HepG2 (cell line): ENCODE results near the gene ANKS1B. TPM values are rescaled to one million over a fixed set of nuclear protein-coding genes. Genes with fewer than 3 reads are reported as not detected.

Source experiments
- ATAC-seq: fragments of 200-7000 bp; cut with Tn5 transposase; 3 replicates; pipeline ENCODE4 v1.9.1; 2020; ENCODE audit warnings: mild to moderate bottlenecking, moderate library complexity
- BruUV-seq: library from RNA; stranded (reverse); fragments of 400-500 nt; replicated peaks from 2 replicates; lab custom pipeline; 2021; lab: Mats Ljungman, UMichigan
- CTCF ChIA-PET: fragments of 300-600 bp; formaldehyde crosslinking; extraction: SDS; loops from one replicate; lab custom pipeline; 2021; ENCODE audit warnings: low total read pairs, inconsistent platforms, low intra/inter-chr PET ratio; lab: Yijun Ruan, JAX
- POLR2A ChIA-PET: fragments of 350-600 bp; sonication (Branson Sonifier 250); formaldehyde crosslinking; loops from one replicate; lab custom pipeline; 2020; ENCODE audit warnings: antibody characterized with exemption, inconsistent platforms; lab: Yijun Ruan, JAX
- DNase-seq: peaks from one replicate; pipeline ENCODE4 v3.0.0-alpha.2; 2015; ENCODE audit warnings: low spot score
- FAIRE-seq: peaks from 3 replicates; lab custom pipeline; 2011; peaks lifted over from hg19 to GRCh38; lab: Jason Lieb, UNC
- H2AFZ ChIP-seq: one replicate; pipeline ENCODE4 v1.6.1; 2011; ENCODE audit warnings: low read length, inconsistent platforms
- H3K27ac ChIP-seq: fragments of 300-600 bp; 3 replicates; pipeline ENCODE4 v1.8.0; 2011; ENCODE audit warnings: mixed run types, mild to moderate bottlenecking, mixed read lengths, low read length, inconsistent platforms; ENCODE audit not compliant: insufficient read depth; ENCODE audit errors: extremely low read length
- H3K27me3 ChIP-seq, 2 experiments: fragments of 200-600 bp in 1 of 2; 2 replicates in 1 of 2; 3 replicates in 1 of 2; pipeline versions ENCODE4 v1.6.0 to v1.8.0; 2011; ENCODE audit warnings: low read length in 2 of 2, mild to moderate bottlenecking in 2 of 2, moderate library complexity in 2 of 2, inconsistent platforms in 1 of 2; ENCODE audit not compliant: insufficient read depth in 2 of 2, control insufficient read depth in 1 of 2
- H3K36me3 ChIP-seq, 2 experiments: fragments of 200-600 bp in 1 of 2; replicated peaks in 1 of 2; 2 replicates in 1 of 2; 3 replicates in 1 of 2; pipeline versions ENCODE4 v1.5.1 to v1.8.0; 2011; ENCODE audit warnings: low read length in 2 of 2, inconsistent platforms in 1 of 2; ENCODE audit not compliant: insufficient read depth in 2 of 2, control insufficient read depth in 1 of 2
- H3K4me1 ChIP-seq: 2 replicates; pipeline ENCODE4 v1.5.1; 2012; ENCODE audit warnings: low read length, inconsistent platforms; ENCODE audit not compliant: insufficient read depth
- H3K4me2 ChIP-seq: 2 replicates; pipeline ENCODE4 v1.6.0; 2011; ENCODE audit warnings: low read depth, low read length, inconsistent platforms
- H3K4me3 ChIP-seq, 3 experiments: fragments of 200-600 bp in 1 of 3; sonication (generic), shearing (Covaris generic) in 1 of 3; replicated peaks in 1 of 3; 2 replicates each; pipeline ENCODE4 v1.5.1; 2011 to 2016; ENCODE audit warnings: low read length in 3 of 3, inconsistent platforms in 2 of 3, low read depth in 2 of 3, mild to moderate bottlenecking in 2 of 3, control low read depth in 1 of 3, mixed read lengths in 1 of 3; ENCODE audit not compliant: insufficient read depth in 1 of 3
- H3K79me2 ChIP-seq: one replicate; pipeline ENCODE4 v1.6.1; 2011; ENCODE audit warnings: low read length, inconsistent platforms; ENCODE audit not compliant: insufficient read depth
- H3K9ac ChIP-seq: 2 replicates; pipeline ENCODE4 v1.6.0; 2011; ENCODE audit warnings: mild to moderate bottlenecking, low read depth, low read length, inconsistent platforms; ENCODE audit not compliant: insufficient read depth
- H3K9me3 ChIP-seq: 2 replicates; pipeline ENCODE4 v1.5.1; 2012; ENCODE audit warnings: mild to moderate bottlenecking, low read length
- H4K20me1 ChIP-seq: 2 replicates; pipeline ENCODE4 v1.6.0; 2011; ENCODE audit warnings: inconsistent platforms, mild to moderate bottlenecking, low read length, moderate library complexity; ENCODE audit not compliant: insufficient read depth
- AGO1 ChIP-seq: fragments of 200-400 bp; formaldehyde crosslinking; IDR thresholded peaks from 2 replicates; pipeline ENCODE4 v1.6.1; 2017; ENCODE audit warnings: mild to moderate bottlenecking, low read depth, low read length, moderate library complexity; ENCODE audit not compliant: poor library complexity, severe bottlenecking
- DNMT3B ChIP-seq: conservative IDR thresholded peaks from 2 replicates; pipeline ENCODE4 v1.6.1; 2016; ENCODE audit warnings: missing biosample characterization, control low read depth
- ISL2 ChIP-seq: sonication (generic); formaldehyde crosslinking; IDR thresholded peaks from 2 replicates; pipeline ENCODE4 v1.5.0; 2020; ENCODE audit warnings: missing genetic modification reagents
- KDM2A ChIP-seq: sonication (generic); formaldehyde crosslinking; IDR thresholded peaks from 2 replicates; pipeline ENCODE4 v1.4.0; 2020; ENCODE audit warnings: low read depth, missing genetic modification reagents, borderline replicate concordance
- POGZ ChIP-seq: sonication (generic); formaldehyde crosslinking; IDR thresholded peaks from 2 replicates; pipeline ENCODE4 v1.4.0; 2020; ENCODE audit warnings: mild to moderate bottlenecking, missing genetic modification reagents
- STAT5B ChIP-seq: sonication (generic); formaldehyde crosslinking; IDR thresholded peaks from 2 replicates; pipeline ENCODE4 v1.4.0; 2020; ENCODE audit warnings: missing genetic modification reagents
- YEATS2 ChIP-seq: sonication (generic); formaldehyde crosslinking; IDR thresholded peaks from 2 replicates; pipeline ENCODE4 v1.4.0; 2020; ENCODE audit warnings: missing genetic modification reagents, borderline replicate concordance
- ZNF75D ChIP-seq: sonication (generic); formaldehyde crosslinking; IDR thresholded peaks from 2 replicates; pipeline ENCODE4 v1.8.1; 2023; ENCODE audit warnings: missing genetic modification reagents, mild to moderate bottlenecking, borderline replicate concordance
- ZNF782 ChIP-seq: sonication (generic); formaldehyde crosslinking; IDR thresholded peaks from 2 replicates; pipeline ENCODE4 v1.4.0; 2020; ENCODE audit warnings: missing genetic modification reagents, mild to moderate bottlenecking, borderline replicate concordance
- WGBS: methylation state at CpG from one replicate; pipeline ENCODE4 v1.1.6; 2017; ENCODE audit warnings: low lambda C conversion rate; 5-methylcytosine and 5-hydroxymethylcytosine counted together
- in situ Hi-C: cut with HindIII; loops from 2 replicates; pipeline ENCODE4 v1.10.0; 2017; ENCODE audit warnings: low pct_unique_long_range_greater_than_20kb; ENCODE audit not compliant: extremely low pct_ligation_motif_present
- intact Hi-C: fragments of 100-400 bp; cut with micrococcal nuclease; formaldehyde crosslinking; loops from one replicate; pipeline ENCODE4 v1.10.0; 2022; ENCODE audit not compliant: unreplicated experiment
- polyA plus RNA-seq, 8 experiments: library from polyadenylated mRNA; depleted of rRNA in 3 of 8; stranded (reverse) in 7 of 8; unstranded in 1 of 8; fragments of >200 nt; fragmentation: Illumina TruSeq in 4 of 8; extraction: Trizol in 4 of 8; gene quantifications; 2 replicates each; pipeline versions ENCODE4 v1.2.1 to v1.2.3, GENCODE V29; 2011 to 2016; ENCODE audit warnings: low read depth in 4 of 8, missing spikeins in 1 of 8, mixed read lengths in 1 of 8; ENCODE audit not compliant: insufficient read depth in 1 of 8
- total RNA-seq, 5 experiments: library from RNA; depleted of rRNA; stranded (reverse); fragments of >200 nt; fragmentation: Illumina TruSeq; extraction: Trizol; gene quantifications; 2 replicates each; pipeline ENCODE4 v1.2.3, GENCODE V29; 2016; ENCODE audit warnings: low read depth in 1 of 5
- TF ChIP-seq, protein P1 (sequence below): IDR thresholded peaks from 2 replicates; pipeline ENCODE4 v1.6.1; 2016
- TF ChIP-seq, protein P2 (sequence below): sonication (generic); formaldehyde crosslinking; IDR thresholded peaks from 2 replicates; pipeline ENCODE4 v1.8.0; 2022; ENCODE audit warnings: low read depth, missing genetic modification reagents

The ANKS1B gene
- total and polyA plus RNA-seq, 2 of the 13 experiments (the other 11 are each of a cell fraction or from before 2014, with no cell fraction given), result 0.15 TPM; not detected in 1

DNA sequence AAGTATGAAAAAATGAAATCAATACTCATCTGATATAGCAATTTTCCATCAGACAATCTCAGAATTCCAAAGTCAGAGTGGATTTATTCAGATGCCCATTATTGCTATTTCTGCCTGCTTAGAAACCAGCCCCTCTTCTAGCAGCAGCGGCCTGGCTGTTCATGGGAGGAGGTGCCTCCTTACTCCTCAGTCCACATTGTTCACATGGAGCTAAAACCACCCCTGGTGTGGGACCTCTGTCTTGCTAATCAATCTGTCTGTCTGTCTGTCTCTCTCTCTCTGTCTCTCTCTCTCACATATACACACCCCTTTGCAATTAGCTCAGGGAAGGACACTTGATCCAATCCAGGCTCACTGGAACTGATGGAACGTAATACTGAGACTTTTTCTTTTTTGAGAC lies 1163.5 kb downstream of the ANKS1B start:
- no peaks in the 10 kb centered on the region for H3K36me3 ChIP-seq
- TF ChIP-seq, protein P1, sequence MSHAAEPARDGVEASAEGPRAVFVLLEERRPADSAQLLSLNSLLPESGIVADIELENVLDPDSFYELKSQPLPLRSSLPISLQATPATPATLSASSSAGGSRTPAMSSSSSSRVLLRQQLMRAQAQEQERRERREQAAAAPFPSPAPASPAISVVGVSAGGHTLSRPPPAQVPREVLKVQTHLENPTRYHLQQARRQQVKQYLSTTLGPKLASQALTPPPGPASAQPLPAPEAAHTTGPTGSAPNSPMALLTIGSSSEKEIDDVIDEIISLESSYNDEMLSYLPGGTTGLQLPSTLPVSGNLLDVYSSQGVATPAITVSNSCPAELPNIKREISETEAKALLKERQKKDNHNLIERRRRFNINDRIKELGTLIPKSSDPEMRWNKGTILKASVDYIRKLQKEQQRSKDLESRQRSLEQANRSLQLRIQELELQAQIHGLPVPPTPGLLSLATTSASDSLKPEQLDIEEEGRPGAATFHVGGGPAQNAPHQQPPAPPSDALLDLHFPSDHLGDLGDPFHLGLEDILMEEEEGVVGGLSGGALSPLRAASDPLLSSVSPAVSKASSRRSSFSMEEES (CRISPR knock-in tag), result no peak
- TF ChIP-seq POGZ (CRISPR knock-in tag) (no peak), ISL2 (CRISPR knock-in tag) (no peak), AGO1 (no peak), STAT5B (no peak)
- H3K9me3 ChIP-seq, result no peaks in the 10 kb centered on the region
- POLR2A ChIA-PET, result no interaction called here
- no peaks in the 10 kb centered on the region for H4K20me1 ChIP-seq
- H3K9ac ChIP-seq, result no peak overlapping the region
- no peak overlapping the region for H3K4me3 ChIP-seq
- H2AFZ ChIP-seq, result no peak overlapping the region
- H3K4me1 ChIP-seq, result 0 out of 2 replicates have a peak, but pooled peaks cover 8% of the 10 kb centered on the region
- intact Hi-C loops (no loop called here), in situ Hi-C loops (no loop called here)
- DNase-seq (no peak), ATAC-seq (no peak), FAIRE-seq (no peak)
- BruUV-seq, result no TSS peak
- no peak overlapping the region for H3K4me2 ChIP-seq
- H3K27ac ChIP-seq, result no peak overlapping the region
- CTCF ChIA-PET, result no interaction called here
- no peaks in the 10 kb centered on the region for H3K79me2 ChIP-seq
- WGBS, result 32% methylated on average over 2 of the region's 2 CpGs
- H3K27me3 ChIP-seq, result peaks cover 0 to 2% of the 10 kb centered on the region in 2 experiments; a peak in 1 of 5 replicates

DNA sequence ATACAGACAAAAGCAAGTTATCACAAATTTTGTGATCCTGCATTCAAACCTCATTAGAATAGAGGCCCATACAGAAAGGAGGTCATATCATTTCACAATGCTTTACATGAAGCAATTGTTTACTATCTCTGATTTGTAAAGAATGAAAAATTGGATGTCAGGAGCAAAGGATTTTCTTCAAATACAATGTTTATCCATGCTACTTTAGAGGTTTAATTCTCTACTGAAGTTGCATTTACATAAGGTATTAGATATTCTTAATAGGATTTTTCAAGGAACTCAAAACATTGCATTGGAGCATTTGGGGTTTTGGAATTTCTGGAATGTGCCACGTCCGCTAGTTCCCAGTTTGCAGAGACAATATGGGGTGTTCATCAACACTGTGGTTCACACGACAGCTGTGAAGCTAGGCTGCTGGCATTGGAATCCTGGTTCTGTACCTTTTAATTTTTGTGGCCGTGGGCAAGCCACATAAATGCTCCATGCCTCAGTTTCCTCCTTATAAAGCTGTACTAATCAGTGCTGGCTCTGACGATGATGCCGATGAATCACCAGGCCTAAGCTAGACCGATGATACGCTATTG lies 1164.8 kb downstream of the ANKS1B start:
- no peak overlapping the region for H3K9ac ChIP-seq
- H3K9me3 ChIP-seq, result no peaks in the 10 kb centered on the region
- no peaks in the 10 kb centered on the region for H3K79me2 ChIP-seq
- H3K4me1 ChIP-seq, result 0 out of 2 replicates have a peak, but pooled peaks cover 8% of the 10 kb centered on the region
- ATAC-seq (no peak), FAIRE-seq (no peak), DNase-seq (no peak)
- H3K4me3 ChIP-seq, result no peak overlapping the region
- H3K36me3 ChIP-seq, result no peaks in the 10 kb centered on the region
- intact Hi-C loops (no loop called here), in situ Hi-C loops (no loop called here)
- 49% methylated on average over 7 of the region's 8 CpGs for WGBS
- H3K27ac ChIP-seq, result no peak overlapping the region
- BruUV-seq, result no TSS peak
- CTCF ChIA-PET, result no interaction called here
- POLR2A ChIA-PET, result no interaction called here
- H4K20me1 ChIP-seq, result no peaks in the 10 kb centered on the region
- H2AFZ ChIP-seq, result no peak overlapping the region
- H3K27me3 ChIP-seq, result peaks cover 2% of the 10 kb centered on the region in 2 experiments; a peak in 2 of 5 replicates
- no peak overlapping the region for H3K4me2 ChIP-seq
- TF ChIP-seq, protein P2, sequence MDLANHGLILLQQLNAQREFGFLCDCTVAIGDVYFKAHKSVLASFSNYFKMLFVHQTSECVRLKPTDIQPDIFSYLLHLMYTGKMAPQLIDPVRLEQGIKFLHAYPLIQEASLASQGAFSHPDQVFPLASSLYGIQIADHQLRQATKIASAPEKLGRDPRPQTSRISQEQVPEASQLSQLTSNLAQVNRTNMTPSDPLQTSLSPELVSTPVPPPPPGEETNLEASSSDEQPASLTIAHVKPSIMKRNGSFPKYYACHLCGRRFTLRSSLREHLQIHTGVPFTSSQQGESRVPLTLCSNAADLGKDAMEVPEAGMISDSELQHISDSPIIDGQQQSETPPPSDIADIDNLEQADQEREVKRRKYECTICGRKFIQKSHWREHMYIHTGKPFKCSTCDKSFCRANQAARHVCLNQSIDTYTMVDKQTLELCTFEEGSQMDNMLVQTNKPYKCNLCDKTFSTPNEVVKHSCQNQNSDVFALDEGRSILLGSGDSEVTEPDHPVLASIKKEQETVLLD (CRISPR knock-in tag), result no peak
- TF ChIP-seq DNMT3B (CRISPR knock-in tag) (no peak), KDM2A (CRISPR knock-in tag) (no peak), YEATS2 (no peak), ZNF782 (CRISPR knock-in tag) (no peak), ZNF75D (CRISPR knock-in tag) (no peak)
